NCI-H1436 (cell line): ENCODE measurements around the gene SLC22A12.
"Not testable (repeated sequence)": the region's sequence is repeated elsewhere in the genome, so short reads cannot be mapped to it uniquely, and the experiment has no call there.

Experiments used
- DNase-seq: peaks from one replicate; lab custom pipeline; 2025; lab: John Stamatoyannopoulos, UW

SLC22A12 gene

GRCh38 chr11:64585150-64585549, 5.9 kb upstream of the SLC22A12 start:
- DNase-seq: no peak

DNA sequence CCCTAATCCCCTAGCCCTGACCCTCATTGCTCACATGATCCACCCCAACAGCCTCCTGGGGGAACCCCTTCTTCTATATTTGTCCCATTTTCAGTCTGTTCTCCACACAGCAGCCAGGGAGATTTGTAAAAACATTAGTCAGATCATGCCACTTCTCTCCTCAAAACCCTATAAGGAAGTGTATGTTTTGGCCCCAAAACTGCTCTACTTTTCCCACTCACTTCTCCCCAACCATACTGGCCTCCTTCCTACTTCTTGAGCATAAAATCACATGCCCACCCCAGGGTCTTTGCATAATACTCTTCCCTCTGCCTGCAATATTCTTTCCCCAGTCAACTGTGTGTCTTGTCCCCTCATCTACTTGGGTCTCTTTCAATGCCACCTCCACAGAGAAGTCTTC, 4.7 kb upstream of the SLC22A12 start:
- no peak for DNase-seq

DNA sequence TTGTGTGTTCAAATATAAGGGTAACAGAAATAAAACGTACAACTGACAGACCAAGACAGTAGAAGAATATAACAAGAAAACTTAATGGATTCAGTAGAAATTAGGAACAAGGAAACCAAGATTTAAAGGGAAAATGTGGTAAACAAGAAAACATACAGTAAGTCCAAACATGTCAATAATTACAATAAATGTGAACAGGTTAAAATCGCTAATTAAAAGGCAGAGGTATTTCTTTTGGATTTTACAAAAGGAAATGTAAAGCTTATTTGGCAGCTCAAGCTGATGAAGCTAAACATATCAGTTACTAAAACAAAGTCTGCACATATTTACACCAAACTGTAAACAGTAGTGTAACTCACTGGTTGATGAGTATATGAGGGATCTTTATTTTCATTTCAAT, 2.3 kb upstream of the SLC22A12 start:
- no peak for DNase-seq

- DNase-seq: no peak
These were observed 525 bp downstream of the SLC22A12 start for GRCh38 chr11:64591257-64592233.

- DNase-seq: no peak
These were observed 1.2 kb downstream of the SLC22A12 start for GRCh38 chr11:64592234-64592615.

DNA sequence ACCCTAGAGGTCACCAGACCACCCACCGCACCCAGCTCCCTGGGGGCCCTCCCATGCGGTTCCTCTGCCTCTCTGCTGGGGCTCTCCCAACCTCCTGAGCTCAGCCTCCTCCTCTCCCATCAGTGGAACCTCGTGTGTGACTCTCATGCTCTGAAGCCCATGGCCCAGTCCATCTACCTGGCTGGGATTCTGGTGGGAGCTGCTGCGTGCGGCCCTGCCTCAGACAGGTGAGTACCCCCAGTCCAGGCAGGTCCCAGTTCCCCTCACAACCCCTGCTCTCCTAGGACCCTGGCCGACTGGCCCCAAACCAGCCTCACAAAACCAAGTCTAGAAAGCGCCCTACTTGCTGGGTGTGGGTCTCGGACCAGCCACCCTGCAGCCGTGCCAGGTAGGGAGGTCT, 1.6 kb downstream of the SLC22A12 start:
- DNase-seq: no peak

- no peak for DNase-seq
These were observed 2.4 kb downstream of the SLC22A12 start for GRCh38 chr11:64593156-64594105.

- DNase-seq: no peak
These were observed 3.3 kb downstream of the SLC22A12 start for GRCh38 chr11:64594159-64594939.

DNA sequence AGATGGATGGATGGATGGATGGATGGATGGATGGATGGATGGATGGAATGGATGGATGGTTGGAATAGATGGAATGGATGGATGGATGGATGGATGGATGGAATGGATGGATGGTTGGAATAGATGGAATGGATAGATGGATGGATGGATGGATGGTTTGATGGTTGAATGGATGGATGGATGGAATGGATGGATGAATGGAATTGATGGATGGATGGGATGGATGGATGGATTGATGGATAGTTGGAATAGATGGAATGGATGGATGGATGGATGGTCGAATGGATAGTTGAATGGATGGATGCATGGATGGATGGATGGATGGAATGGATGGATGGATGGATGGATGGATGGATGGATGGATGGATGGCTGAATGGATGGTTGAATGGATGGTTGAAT, 4.9 kb downstream of the SLC22A12 start:
- DNase-seq: not testable (repeated sequence)

GRCh38 chr11:64597671-64598101, 6.7 kb downstream of the SLC22A12 start:
- no peak for DNase-seq

DNA sequence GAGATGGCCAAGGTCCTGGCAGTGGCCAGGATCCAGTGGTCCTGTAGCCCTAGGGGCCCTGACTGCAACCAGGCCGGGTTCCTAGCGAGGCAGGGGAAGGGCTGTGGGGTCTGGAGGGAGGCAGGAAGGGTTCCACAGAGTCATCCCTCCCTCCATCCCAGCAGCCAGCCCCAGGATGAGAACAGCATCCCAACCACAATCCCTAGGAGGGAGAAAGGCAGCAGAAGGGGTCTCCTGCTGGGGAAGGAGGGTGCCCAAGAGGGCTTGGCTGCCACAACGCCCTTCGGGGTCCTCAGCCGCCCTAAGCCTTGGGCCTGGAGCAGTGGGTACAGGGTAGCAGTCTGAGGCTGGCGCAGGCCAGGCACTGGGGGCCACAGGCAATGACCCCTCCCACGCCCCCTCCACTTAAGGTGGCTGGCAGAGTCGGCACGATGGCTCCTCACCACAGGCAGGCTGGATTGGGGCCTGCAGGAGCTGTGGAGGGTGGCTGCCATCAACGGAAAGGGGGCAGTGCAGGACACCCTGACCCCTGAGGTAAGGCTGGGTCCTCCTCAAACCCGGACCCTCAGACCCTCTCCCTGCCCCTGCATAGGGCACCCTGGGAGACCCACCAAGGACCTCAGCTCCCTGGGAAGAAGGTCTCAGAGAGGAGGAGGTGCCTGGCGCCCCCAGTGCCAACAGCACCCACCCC, 7.2 kb downstream of the SLC22A12 start:
- DNase-seq: no peak

GRCh38 chr11:64598797-64599697, 8.0 kb downstream of the SLC22A12 start:
- no peak for DNase-seq

GRCh38 chr11:64599698-64600211, 8.7 kb downstream of the SLC22A12 start:
- DNase-seq: no peak

- no peak for DNase-seq
These were observed 9.4 kb downstream of the SLC22A12 start for GRCh38 chr11:64600281-64600992.

DNA sequence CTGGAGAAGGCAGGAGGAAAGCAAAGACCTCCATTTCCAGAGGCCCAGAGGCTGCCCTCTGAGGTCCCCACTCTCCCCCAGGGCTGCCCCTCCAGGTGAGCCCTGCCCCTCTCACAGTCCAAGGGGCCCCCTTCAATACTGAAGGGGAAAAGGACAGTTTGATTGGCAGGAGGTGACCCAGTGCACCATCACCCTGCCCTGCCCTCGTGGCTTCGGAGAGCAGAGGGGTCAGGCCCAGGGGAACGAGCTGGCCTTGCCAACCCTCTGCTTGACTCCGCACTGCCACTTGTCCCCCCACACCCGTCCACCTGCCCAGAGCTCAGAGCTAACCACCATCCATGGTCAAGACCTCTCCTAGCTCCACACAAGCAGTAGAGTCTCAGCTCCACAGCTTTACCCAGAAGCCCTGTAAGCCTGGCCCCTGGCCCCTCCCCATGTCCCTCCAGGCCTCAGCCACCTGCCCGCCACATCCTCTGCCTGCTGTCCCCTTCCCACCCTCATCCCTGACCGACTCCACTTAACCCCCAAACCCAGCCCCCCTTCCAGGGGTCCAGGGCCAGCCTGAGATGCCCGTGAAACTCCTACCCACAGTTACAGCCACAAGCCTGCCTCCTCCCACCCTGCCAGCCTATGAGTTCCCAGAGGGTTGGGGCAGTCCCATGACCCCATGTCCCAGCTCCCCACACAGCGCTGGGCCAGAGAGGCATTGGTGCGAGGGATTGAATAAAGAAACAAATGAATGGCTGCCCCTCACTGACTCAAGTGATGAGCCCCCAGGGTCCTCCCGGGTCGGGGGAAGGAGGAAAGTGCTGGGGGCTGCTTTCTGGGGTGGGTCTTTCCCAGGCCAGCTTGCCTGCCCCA, 10.8 kb downstream of the SLC22A12 start:
- DNase-seq: no peak

- DNase-seq: no peak
These were observed 11.5 kb downstream of the SLC22A12 start for GRCh38 chr11:64602466-64603070.

DNA sequence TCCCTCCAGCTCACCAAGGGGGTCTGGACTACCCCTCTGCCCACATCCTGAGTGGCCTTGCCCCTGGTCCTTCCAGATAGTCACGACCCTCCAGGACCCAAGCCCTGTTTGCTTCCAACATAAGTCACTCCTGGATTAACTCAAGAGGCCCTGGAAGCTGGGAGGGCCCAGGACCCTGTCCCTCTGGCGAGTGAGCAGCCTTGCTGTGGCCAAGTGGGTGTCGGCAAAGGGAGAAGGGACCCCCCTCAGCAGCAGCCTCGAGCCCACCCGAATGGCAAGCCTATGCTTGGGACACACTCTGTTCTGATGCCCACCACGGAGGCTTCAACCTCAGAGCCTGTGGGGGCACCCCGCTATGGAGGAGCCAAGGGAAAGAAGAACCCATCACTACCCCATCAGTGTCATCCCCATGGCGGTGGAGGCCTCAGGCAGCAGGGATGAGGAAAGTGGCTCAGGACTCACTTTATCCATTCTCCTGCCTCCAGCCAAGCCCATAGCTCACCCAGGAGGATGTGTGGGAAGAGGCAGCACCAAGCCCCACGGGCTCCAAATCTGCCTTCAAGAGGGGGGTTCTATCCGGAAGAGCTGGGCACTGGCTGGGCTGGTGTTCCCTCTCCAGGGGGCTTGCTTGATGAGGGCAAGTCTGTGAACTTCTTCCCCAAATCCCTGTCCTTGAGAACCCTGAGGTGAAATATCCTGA, 12.5 kb downstream of the SLC22A12 start:
- no peak for DNase-seq
